Astrocyte of the cerebellum (primary cell): Measurements from ENCODE around the gene LIPC.

Experiments
- DNase-seq: peaks from one replicate; pipeline ENCODE4 v3.0.0-alpha.2; 2011; ENCODE audit warnings: low read depth
- H3K4me3 ChIP-seq: 2 replicates; pipeline ENCODE4 v1.5.1; 2011; ENCODE audit warnings: mild to moderate bottlenecking, low read depth, low read length, moderate library complexity
- CTCF ChIP-seq: IDR thresholded peaks from 2 replicates; pipeline ENCODE4 v1.5.1; 2012; ENCODE audit warnings: low read length, low read depth, moderate library complexity, mild to moderate bottlenecking; ENCODE audit errors: missing control alignments
- in situ Hi-C: cut with HindIII; loops from 2 replicates; pipeline ENCODE4 v1.10.0; 2017; ENCODE audit warnings: low sequenced_read_pairs

LIPC gene

GRCh38 chr15:58440922-58441321, 9.1 kb downstream of the LIPC start:
- no peak for TF ChIP-seq CTCF
- no peak overlapping the region for H3K4me3 ChIP-seq
- no peak for DNase-seq
- in situ Hi-C loops = no loop called here

GRCh38 chr15:58441376-58442070, 9.7 kb downstream of the LIPC start:
- in situ Hi-C loops = no loop called here
- no peak overlapping the region for H3K4me3 ChIP-seq
- TF ChIP-seq CTCF = no peak
- no peak for DNase-seq

- TF ChIP-seq CTCF = no peak
- DNase-seq = no peak
- no peak overlapping the region for H3K4me3 ChIP-seq
- in situ Hi-C loops = no loop called here
These were observed 10.3 kb downstream of the LIPC start for GRCh38 chr15:58442122-58442521.

GRCh38 chr15:58443308-58443707, 11.5 kb downstream of the LIPC start:
- no peak for TF ChIP-seq CTCF
- DNase-seq = no peak
- H3K4me3 ChIP-seq = no peak overlapping the region
- in situ Hi-C loops = no loop called here

GRCh38 chr15:58444056-58444455, 12.3 kb downstream of the LIPC start:
- TF ChIP-seq CTCF = no peak
- H3K4me3 ChIP-seq = no peak overlapping the region
- in situ Hi-C loops = no loop called here
- no peak for DNase-seq

- H3K4me3 ChIP-seq = no peak overlapping the region
- TF ChIP-seq CTCF = no peak
- DNase-seq = no peak
- in situ Hi-C loops = no loop called here
These were observed 13.0 kb downstream of the LIPC start for GRCh38 chr15:58444658-58445332.
